HEK293 (cell line): Measurements from ENCODE around the gene RNF39.

Source experiments
- CTCF ChIA-PET: fragments of 350-600 bp; formaldehyde crosslinking; extraction: SDS; loops from one replicate; lab custom pipeline; 2021; ENCODE audit warnings: antibody characterized with exemption; lab: Yijun Ruan, JAX
- POLR2A ChIA-PET: fragments of 300-600 bp; formaldehyde crosslinking; extraction: SDS; loops from one replicate; lab custom pipeline; 2020; ENCODE audit warnings: antibody characterized with exemption, inconsistent platforms; lab: Yijun Ruan, JAX
- H3K27ac ChIP-seq: fragments of 200-500 bp; sonication (Bioruptor generic); 2 replicates; pipeline ENCODE4 v1.5.1; 2014; ENCODE audit warnings: low read depth, low read length, control low read depth, inconsistent platforms; ENCODE audit errors: extremely low read depth
- H3K36me3 ChIP-seq, 2 experiments: fragments of 200-500 bp in 1 of 2; sonication (Bioruptor generic) in 1 of 2; 1 replicate in 1 of 2; 2 replicates in 1 of 2; pipeline ENCODE4 v1.5.1; 2014 to 2017; ENCODE audit warnings: inconsistent platforms in 2 of 2, low read length in 2 of 2; ENCODE audit not compliant: control insufficient read depth in 2 of 2, insufficient read depth in 1 of 2
- H3K4me1 ChIP-seq: fragments of 200-500 bp; sonication (Bioruptor generic); 2 replicates; pipeline ENCODE4 v1.5.1; 2014; ENCODE audit warnings: mild to moderate bottlenecking, low read length, inconsistent platforms; ENCODE audit not compliant: control insufficient read depth, insufficient read depth
- H3K4me3 ChIP-seq: 2 replicates; pipeline ENCODE4 v1.5.1; 2011; ENCODE audit warnings: low read depth, mild to moderate bottlenecking, control low read depth, low read length, moderate library complexity
- H3K9me3 ChIP-seq: fragments of 200-500 bp; sonication (Bioruptor generic); 2 replicates; pipeline ENCODE4 v1.5.1; 2014; ENCODE audit warnings: low read depth, low read length, inconsistent platforms; ENCODE audit not compliant: control insufficient read depth, insufficient read depth
- BCL11A ChIP-seq: fragments of 450-650 bp; formaldehyde crosslinking; IDR thresholded peaks from 2 replicates; pipeline ENCODE4 v1.5.1; 2016; ENCODE audit warnings: low read depth, missing biosample characterization, missing genetic modification characterization
- EGR2 ChIP-seq: fragments of 450-650 bp; formaldehyde crosslinking; IDR thresholded peaks from 2 replicates; pipeline ENCODE4 v1.5.1; 2016; ENCODE audit warnings: low read depth, missing biosample characterization, missing genetic modification characterization
- GLI4 ChIP-seq: fragments of 450-650 bp; formaldehyde crosslinking; IDR thresholded peaks from 2 replicates; pipeline ENCODE4 v1.5.1; 2016; ENCODE audit warnings: missing biosample characterization, missing genetic modification characterization
- KLF7 ChIP-seq: fragments of 450-650 bp; formaldehyde crosslinking; IDR thresholded peaks from 2 replicates; pipeline ENCODE4 v1.5.1; 2016; ENCODE audit warnings: missing biosample characterization, missing genetic modification characterization, borderline replicate concordance
- REST ChIP-seq: fragments of 450-650 bp; formaldehyde crosslinking; IDR thresholded peaks from 2 replicates; pipeline ENCODE4 v1.5.1; 2016; ENCODE audit warnings: missing biosample characterization, missing genetic modification characterization
- SP7 ChIP-seq: fragments of 450-650 bp; formaldehyde crosslinking; IDR thresholded peaks from 2 replicates; pipeline ENCODE4 v1.5.1; 2016; ENCODE audit warnings: missing biosample characterization, missing genetic modification characterization
- WT1 ChIP-seq: fragments of 450-650 bp; formaldehyde crosslinking; IDR thresholded peaks from 2 replicates; pipeline ENCODE4 v1.5.1; 2016; ENCODE audit warnings: missing biosample characterization, missing genetic modification characterization
- YY2 ChIP-seq: fragments of 450-650 bp; formaldehyde crosslinking; IDR thresholded peaks from 2 replicates; pipeline ENCODE4 v1.5.1; 2016; ENCODE audit warnings: missing biosample characterization, missing genetic modification characterization
- ZNF133 ChIP-seq: fragments of 450-650 bp; formaldehyde crosslinking; IDR thresholded peaks from 2 replicates; pipeline ENCODE4 v1.5.1; 2016; ENCODE audit warnings: missing biosample characterization, missing genetic modification characterization
- ZNF16 ChIP-seq: fragments of 450-650 bp; formaldehyde crosslinking; IDR thresholded peaks from 2 replicates; pipeline ENCODE4 v1.5.1; 2016; ENCODE audit warnings: low read depth, missing biosample characterization, missing genetic modification characterization
- ZNF2 ChIP-seq: fragments of 450-650 bp; formaldehyde crosslinking; IDR thresholded peaks from 2 replicates; pipeline ENCODE4 v1.5.1; 2016; ENCODE audit warnings: missing biosample characterization, missing genetic modification characterization
- ZNF214 ChIP-seq: fragments of 450-650 bp; formaldehyde crosslinking; IDR thresholded peaks from 2 replicates; pipeline ENCODE4 v1.5.1; 2017; ENCODE audit warnings: missing biosample characterization, mild to moderate bottlenecking, missing genetic modification characterization, borderline replicate concordance
- ZNF311 ChIP-seq: fragments of 450-650 bp; formaldehyde crosslinking; IDR thresholded peaks from 2 replicates; pipeline ENCODE4 v1.5.1; 2017; ENCODE audit warnings: missing biosample characterization, missing genetic modification characterization, borderline replicate concordance
- ZNF473 ChIP-seq: fragments of 450-650 bp; formaldehyde crosslinking; IDR thresholded peaks from 2 replicates; pipeline ENCODE4 v1.5.1; 2017; ENCODE audit warnings: missing biosample characterization, missing genetic modification characterization
- ZNF488 ChIP-seq: fragments of 450-650 bp; formaldehyde crosslinking; IDR thresholded peaks from 2 replicates; pipeline ENCODE4 v1.5.1; 2016; ENCODE audit warnings: missing biosample characterization, missing genetic modification characterization
- ZNF530 ChIP-seq: fragments of 450-650 bp; formaldehyde crosslinking; IDR thresholded peaks from 2 replicates; pipeline ENCODE4 v1.5.1; 2016; ENCODE audit warnings: low read depth, missing biosample characterization, missing genetic modification characterization
- ZNF654 ChIP-seq: fragments of 450-650 bp; formaldehyde crosslinking; IDR thresholded peaks from 2 replicates; pipeline ENCODE4 v1.5.1; 2016; ENCODE audit warnings: low read depth, missing biosample characterization, missing genetic modification characterization
- ZNF692 ChIP-seq: fragments of 450-650 bp; formaldehyde crosslinking; IDR thresholded peaks from 2 replicates; pipeline ENCODE4 v1.5.1; 2016; ENCODE audit warnings: missing biosample characterization, missing genetic modification characterization
- ZNF704 ChIP-seq: fragments of 450-650 bp; formaldehyde crosslinking; IDR thresholded peaks from 2 replicates; pipeline ENCODE4 v1.5.1; 2016; ENCODE audit warnings: missing biosample characterization, missing genetic modification characterization
- ZNF792 ChIP-seq: fragments of 450-650 bp; formaldehyde crosslinking; IDR thresholded peaks from 2 replicates; pipeline ENCODE4 v1.5.1; 2016; ENCODE audit warnings: missing biosample characterization, missing genetic modification characterization
- ZNF830 ChIP-seq: fragments of 450-650 bp; IDR thresholded peaks from 2 replicates; pipeline ENCODE4 v1.5.0; 2018; ENCODE audit warnings: missing biosample characterization, missing genetic modification characterization, low read depth, mild to moderate bottlenecking, moderate library complexity
- ZSCAN16 ChIP-seq: fragments of 450-650 bp; formaldehyde crosslinking; IDR thresholded peaks from 2 replicates; pipeline ENCODE4 v1.5.1; 2016; ENCODE audit warnings: missing biosample characterization, missing genetic modification characterization
- TF ChIP-seq, protein P1 (sequence below): fragments of 450-650 bp; formaldehyde crosslinking; IDR thresholded peaks from 2 replicates; pipeline ENCODE4 v1.5.1; 2016; ENCODE audit warnings: missing biosample characterization, missing genetic modification characterization

The RNF39 gene

DNA sequence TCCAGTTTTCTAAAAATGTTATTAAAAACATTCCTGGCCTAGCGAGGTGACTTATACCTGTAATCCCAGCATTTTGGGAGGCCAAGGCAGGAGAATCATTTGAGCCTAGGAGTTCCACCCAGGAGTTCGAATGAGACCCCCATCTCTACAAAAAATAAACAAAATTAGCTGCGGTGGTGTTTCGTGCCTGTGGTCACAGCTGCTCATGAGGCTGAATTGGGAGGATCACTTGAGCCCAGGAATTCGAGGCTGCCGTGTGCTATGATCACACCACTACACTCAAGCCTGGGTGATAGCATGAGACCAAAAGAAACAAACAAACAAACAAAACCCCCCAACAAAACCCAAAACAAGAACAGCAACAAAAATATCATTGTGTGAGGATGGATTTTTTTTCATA, 34.3 kb downstream of the RNF39 start:
- Histone ChIP-seq H3K4me1 (peaks cover 7% of the 10 kb centered on the region), H3K36me3 (no peaks in the 10 kb centered on the region), H3K27ac (no peak overlapping the region), H3K4me3 (no peak overlapping the region), H3K9me3 (no peaks in the 10 kb centered on the region)
- TF ChIP-seq WT1 (tag by site-specific recombination): no peak
- ChIA-PET CTCF (interaction anchor here (0.6 to 2.5 kb wide), 5 partner anchors 9 to 355 kb away, joined by 3 to 14 read pairs (median 4); no protein-coding TSS in a partner anchor), POLR2A (interaction anchor here (1.9 kb wide), 1 partner anchor 20 kb away, joined by 9 read pairs; the partner anchor contains the start of gene POLR1H)

DNA sequence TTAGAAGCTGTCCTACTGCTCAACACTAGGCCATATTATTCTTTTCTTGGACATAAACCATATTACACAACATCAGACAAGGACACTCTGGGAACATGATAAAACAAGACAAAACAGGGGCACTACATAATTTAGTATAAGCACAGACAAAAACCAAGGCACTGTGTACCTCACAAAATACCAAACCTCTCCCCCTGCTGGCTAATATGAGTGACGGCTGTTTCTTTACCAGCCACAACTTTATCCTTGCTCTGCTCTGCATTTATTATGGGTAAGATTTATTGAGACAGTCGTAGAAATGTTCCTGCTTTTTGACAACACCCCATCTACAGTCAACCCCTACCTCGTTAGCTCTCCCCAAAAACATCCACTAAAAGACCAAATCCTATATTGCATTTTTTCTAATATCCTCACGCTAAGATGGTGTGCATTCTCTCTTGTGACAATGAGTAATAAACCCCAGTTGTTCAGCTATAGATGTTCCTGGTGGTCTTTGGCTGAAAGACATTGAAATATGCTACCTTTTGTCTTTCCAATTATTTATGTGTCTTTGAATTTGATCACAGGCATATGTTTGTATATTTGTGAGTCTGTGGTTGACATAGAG, 38.3 kb downstream of the RNF39 start:
- Histone ChIP-seq H3K9me3 (no peaks in the 10 kb centered on the region), H3K36me3 (peaks cover 0 to 10% of the 10 kb centered on the region in 2 experiments; a peak in 1 of 3 replicates), H3K27ac (no peak overlapping the region), H3K4me3 (no peak overlapping the region), H3K4me1 (peaks cover 2% of the 10 kb centered on the region)
- CTCF ChIA-PET: interaction anchor here (0.6 to 2.6 kb wide), 20 partner anchors 10 to 1087 kb away, joined by 3 to 16 read pairs (median 4); no protein-coding TSS in a partner anchor
- POLR2A ChIA-PET: no interaction called here
- TF ChIP-seq ZNF473 (no peak), KLF7 (tag by site-specific recombination) (no peak), EGR2 (tag by site-specific recombination) (no peak), ZNF311 (no peak), ZNF488 (no peak), ZNF16 (tag by site-specific recombination) (no peak), ZNF830 (no peak), ZNF530 (tag by site-specific recombination) (0 out of 2 replicates have a peak, but pooled peaks have one; percentile 7), ZNF654 (tag by site-specific recombination) (peak; percentile 31; the same call in 1 of the 2 replicates), ZSCAN16 (tag by site-specific recombination) (no peak), ZNF133 (tag by site-specific recombination) (no peak), SP7 (tag by site-specific recombination) (no peak), ZNF792 (tag by site-specific recombination) (no peak)
- TF ChIP-seq, protein P1, sequence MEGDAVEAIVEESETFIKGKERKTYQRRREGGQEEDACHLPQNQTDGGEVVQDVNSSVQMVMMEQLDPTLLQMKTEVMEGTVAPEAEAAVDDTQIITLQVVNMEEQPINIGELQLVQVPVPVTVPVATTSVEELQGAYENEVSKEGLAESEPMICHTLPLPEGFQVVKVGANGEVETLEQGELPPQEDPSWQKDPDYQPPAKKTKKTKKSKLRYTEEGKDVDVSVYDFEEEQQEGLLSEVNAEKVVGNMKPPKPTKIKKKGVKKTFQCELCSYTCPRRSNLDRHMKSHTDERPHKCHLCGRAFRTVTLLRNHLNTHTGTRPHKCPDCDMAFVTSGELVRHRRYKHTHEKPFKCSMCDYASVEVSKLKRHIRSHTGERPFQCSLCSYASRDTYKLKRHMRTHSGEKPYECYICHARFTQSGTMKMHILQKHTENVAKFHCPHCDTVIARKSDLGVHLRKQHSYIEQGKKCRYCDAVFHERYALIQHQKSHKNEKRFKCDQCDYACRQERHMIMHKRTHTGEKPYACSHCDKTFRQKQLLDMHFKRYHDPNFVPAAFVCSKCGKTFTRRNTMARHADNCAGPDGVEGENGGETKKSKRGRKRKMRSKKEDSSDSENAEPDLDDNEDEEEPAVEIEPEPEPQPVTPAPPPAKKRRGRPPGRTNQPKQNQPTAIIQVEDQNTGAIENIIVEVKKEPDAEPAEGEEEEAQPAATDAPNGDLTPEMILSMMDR (tag by site-specific recombination): peak; percentile 55; the same call in 1 of the 2 replicates

DNA sequence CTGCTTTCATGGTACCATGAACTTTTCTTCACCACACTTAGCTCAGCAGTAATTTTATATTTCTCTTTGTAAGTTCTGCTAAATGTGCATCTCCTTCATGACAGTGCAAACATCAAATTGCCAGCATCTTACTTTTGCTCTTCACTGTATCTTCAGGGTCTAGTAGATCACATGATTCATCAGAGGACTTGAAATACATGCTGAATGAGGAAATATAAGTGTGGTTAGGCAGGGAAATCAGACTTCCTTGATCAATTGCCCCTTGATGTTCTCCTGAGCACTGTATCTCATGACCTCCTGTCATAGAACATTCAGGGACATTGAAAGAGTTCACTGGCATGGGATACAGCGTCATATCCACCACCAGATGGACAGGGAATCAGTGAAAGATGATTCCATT, 39.8 kb downstream of the RNF39 start:
- peaks cover 0 to 10% of the 10 kb centered on the region in 2 experiments; a peak in 1 of 3 replicates for H3K36me3 ChIP-seq
- no peaks in the 10 kb centered on the region for H3K9me3 ChIP-seq
- POLR2A ChIA-PET: no interaction called here
- no peak overlapping the region for H3K27ac ChIP-seq
- no peak overlapping the region for H3K4me3 ChIP-seq
- no peaks in the 10 kb centered on the region for H3K4me1 ChIP-seq
- CTCF ChIA-PET: interaction anchor here (1.0 to 2.0 kb wide), 2 partner anchors 26 to 187 kb away, joined by 3 to 10 read pairs; no protein-coding TSS in a partner anchor
- TF ChIP-seq ZNF692 (no peak), YY2 (tag by site-specific recombination) (no peak), REST (tag by site-specific recombination) (no peak), ZNF214 (tag by site-specific recombination) (no peak), ZNF2 (tag by site-specific recombination) (no peak), BCL11A (tag by site-specific recombination) (no peak), GLI4 (no peak), ZSCAN16 (tag by site-specific recombination) (no peak), ZNF704 (tag by site-specific recombination) (no peak)
